Measurements from ENCODE around the gene YPEL2. TPM values are rescaled to one million over a fixed set of nuclear protein-coding genes. Genes with fewer than 3 reads are reported as not detected.

YPEL2 gene
- total and polyA plus RNA-seq, 2 of the 13 experiments (the other 11 are each of a cell fraction or from before 2014, with no cell fraction given) = 8.5 to 21.1 TPM

DNA sequence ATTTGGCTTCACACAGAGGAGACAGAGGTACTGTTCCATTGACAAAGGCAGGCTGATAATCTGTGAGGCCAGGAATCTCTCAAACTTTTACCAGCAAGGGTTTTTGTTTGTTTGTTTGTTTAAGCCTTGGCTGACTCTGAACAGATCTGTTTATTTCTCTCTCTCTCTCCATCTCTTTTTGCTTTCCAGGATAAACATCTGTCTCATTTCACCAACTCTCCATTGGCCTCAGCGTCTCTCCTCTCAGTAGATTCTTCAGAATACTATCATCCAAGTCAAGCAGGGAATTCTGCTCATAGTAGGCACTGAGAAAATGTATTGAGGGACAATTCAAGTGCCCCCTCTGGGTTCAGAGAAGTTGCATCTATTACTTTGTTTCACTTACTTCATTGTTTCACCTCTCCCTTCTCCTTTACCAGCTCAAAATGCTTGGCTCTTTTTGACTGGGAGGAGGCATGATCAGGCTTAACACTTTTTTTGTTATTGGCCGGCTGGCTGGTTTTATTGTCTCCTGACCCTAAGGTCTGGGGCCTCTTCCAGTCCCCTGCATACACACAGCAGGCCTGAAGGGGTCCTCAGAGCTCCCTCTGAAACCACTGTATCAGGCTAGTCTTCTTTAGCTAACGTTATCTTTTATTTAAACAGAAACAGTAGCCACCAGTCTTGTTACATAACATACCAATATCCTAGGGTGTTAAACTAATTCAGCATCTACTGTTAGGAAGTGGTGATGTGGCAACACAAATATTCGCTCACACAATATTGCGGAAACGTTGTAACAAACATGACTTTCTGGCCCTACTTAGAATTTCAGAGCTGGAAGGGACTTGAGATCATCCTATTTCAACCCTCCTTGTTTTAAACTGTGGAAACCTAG lies 2.0 kb upstream of the YPEL2 start (continued):
- TF ChIP-seq, protein P1, sequence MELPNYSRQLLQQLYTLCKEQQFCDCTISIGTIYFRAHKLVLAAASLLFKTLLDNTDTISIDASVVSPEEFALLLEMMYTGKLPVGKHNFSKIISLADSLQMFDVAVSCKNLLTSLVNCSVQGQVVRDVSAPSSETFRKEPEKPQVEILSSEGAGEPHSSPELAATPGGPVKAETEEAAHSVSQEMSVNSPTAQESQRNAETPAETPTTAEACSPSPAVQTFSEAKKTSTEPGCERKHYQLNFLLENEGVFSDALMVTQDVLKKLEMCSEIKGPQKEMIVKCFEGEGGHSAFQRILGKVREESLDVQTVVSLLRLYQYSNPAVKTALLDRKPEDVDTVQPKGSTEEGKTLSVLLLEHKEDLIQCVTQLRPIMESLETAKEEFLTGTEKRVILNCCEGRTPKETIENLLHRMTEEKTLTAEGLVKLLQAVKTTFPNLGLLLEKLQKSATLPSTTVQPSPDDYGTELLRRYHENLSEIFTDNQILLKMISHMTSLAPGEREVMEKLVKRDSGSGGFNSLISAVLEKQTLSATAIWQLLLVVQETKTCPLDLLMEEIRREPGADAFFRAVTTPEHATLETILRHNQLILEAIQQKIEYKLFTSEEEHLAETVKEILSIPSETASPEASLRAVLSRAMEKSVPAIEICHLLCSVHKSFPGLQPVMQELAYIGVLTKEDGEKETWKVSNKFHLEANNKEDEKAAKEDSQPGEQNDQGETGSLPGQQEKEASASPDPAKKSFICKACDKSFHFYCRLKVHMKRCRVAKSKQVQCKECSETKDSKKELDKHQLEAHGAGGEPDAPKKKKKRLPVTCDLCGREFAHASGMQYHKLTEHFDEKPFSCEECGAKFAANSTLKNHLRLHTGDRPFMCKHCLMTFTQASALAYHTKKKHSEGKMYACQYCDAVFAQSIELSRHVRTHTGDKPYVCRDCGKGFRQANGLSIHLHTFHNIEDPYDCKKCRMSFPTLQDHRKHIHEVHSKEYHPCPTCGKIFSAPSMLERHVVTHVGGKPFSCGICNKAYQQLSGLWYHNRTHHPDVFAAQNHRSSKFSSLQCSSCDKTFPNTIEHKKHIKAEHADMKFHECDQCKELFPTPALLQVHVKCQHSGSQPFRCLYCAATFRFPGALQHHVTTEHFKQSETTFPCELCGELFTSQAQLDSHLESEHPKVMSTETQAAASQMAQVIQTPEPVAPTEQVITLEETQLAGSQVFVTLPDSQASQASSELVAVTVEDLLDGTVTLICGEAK (IDR thresholded peaks at IDR 0.05) = no peak
- TF ChIP-seq, protein P1 (CRISPR knock-in tag; IDR thresholded peaks at IDR 0.05) = peak; percentile 76; the same call in 1 of the 2 replicates
- TF ChIP-seq ISX (CRISPR knock-in tag; conservative IDR thresholded peaks at IDR 0.05) = no peak
- TF ChIP-seq, protein P2, sequence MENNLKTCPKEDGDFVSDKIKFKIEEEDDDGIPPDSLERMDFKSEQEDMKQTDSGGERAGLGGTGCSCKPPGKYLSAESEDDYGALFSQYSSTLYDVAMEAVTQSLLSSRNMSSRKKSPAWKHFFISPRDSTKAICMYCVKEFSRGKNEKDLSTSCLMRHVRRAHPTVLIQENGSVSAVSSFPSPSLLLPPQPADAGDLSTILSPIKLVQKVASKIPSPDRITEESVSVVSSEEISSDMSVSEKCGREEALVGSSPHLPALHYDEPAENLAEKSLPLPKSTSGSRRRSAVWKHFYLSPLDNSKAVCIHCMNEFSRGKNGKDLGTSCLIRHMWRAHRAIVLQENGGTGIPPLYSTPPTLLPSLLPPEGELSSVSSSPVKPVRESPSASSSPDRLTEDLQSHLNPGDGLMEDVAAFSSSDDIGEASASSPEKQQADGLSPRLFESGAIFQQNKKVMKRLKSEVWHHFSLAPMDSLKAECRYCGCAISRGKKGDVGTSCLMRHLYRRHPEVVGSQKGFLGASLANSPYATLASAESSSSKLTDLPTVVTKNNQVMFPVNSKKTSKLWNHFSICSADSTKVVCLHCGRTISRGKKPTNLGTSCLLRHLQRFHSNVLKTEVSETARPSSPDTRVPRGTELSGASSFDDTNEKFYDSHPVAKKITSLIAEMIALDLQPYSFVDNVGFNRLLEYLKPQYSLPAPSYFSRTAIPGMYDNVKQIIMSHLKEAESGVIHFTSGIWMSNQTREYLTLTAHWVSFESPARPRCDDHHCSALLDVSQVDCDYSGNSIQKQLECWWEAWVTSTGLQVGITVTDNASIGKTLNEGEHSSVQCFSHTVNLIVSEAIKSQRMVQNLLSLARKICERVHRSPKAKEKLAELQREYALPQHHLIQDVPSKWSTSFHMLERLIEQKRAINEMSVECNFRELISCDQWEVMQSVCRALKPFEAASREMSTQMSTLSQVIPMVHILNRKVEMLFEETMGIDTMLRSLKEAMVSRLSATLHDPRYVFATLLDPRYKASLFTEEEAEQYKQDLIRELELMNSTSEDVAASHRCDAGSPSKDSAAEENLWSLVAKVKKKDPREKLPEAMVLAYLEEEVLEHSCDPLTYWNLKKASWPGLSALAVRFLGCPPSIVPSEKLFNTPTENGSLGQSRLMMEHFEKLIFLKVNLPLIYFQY (CRISPR knock-in tag; IDR thresholded peaks at IDR 0.05; ENCODE audit: borderline replicate concordance) = 0 out of 2 replicates have a peak, but pooled peaks have one; percentile 60
- peak; percentile 34 for TF ChIP-seq TEAD3 (CRISPR knock-in tag; optimal IDR thresholded peaks at IDR 0.05; ENCODE audit: borderline replicate concordance)
- 0 out of 2 replicates have a peak, but pooled peaks have one; percentile 3 for TF ChIP-seq SMAD3 (CRISPR knock-in tag; IDR thresholded peaks at IDR 0.05)
- TF ChIP-seq, protein P3, sequence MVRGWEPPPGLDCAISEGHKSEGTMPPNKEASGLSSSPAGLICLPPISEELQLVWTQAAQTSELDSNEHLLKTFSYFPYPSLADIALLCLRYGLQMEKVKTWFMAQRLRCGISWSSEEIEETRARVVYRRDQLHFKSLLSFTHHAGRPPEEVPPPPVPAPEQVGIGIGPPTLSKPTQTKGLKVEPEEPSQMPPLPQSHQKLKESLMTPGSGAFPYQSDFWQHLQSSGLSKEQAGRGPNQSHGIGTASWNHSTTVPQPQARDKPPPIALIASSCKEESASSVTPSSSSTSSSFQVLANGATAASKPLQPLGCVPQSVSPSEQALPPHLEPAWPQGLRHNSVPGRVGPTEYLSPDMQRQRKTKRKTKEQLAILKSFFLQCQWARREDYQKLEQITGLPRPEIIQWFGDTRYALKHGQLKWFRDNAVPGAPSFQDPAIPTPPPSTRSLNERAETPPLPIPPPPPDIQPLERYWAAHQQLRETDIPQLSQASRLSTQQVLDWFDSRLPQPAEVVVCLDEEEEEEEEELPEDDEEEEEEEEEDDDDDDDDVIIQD (CRISPR knock-in tag; IDR thresholded peaks at IDR 0.05; ENCODE audit: low read depth) = peak; percentile 34; the same call in 1 of the 2 replicates
- TF ChIP-seq RAD21 (CRISPR knock-in tag; IDR thresholded peaks at IDR 0.05) = peak; percentile 94
- TF ChIP-seq, protein P4, sequence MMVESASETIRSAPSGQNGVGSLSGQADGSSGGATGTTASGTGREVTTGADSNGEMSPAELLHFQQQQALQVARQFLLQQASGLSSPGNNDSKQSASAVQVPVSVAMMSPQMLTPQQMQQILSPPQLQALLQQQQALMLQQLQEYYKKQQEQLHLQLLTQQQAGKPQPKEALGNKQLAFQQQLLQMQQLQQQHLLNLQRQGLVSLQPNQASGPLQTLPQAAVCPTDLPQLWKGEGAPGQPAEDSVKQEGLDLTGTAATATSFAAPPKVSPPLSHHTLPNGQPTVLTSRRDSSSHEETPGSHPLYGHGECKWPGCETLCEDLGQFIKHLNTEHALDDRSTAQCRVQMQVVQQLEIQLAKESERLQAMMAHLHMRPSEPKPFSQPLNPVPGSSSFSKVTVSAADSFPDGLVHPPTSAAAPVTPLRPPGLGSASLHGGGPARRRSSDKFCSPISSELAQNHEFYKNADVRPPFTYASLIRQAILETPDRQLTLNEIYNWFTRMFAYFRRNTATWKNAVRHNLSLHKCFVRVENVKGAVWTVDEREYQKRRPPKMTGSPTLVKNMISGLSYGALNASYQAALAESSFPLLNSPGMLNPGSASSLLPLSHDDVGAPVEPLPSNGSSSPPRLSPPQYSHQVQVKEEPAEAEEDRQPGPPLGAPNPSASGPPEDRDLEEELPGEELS (CRISPR knock-in tag; IDR thresholded peaks at IDR 0.05) = peak; percentile 73
- TF ChIP-seq PHF20 (CRISPR knock-in tag; IDR thresholded peaks at IDR 0.05) = no peak
- peak; percentile 90; the same call in 1 of the 2 replicates for TF ChIP-seq TSC22D2 (CRISPR knock-in tag; IDR thresholded peaks at IDR 0.05; ENCODE audit: borderline replicate concordance)
